Activated naive CD4-positive, alpha-beta T cell treated with anti-CD3 and anti-CD28 coated beads, Interleukin-2, amount 10 ng/mL, durations not matched to agents 7 days and 5 days (primary cell): ENCODE data around the gene EHMT2.
A peak's percentile ranks its signal among the peaks of the same experiment; 100 is the strongest.
"Not testable (repeated sequence)": the region's sequence is repeated elsewhere in the genome, so short reads cannot be mapped to it uniquely, and the experiment has no call there.

Experiments used
- CTCF ChIA-PET: fragments of 350-600 bp; sonication (Branson Sonifier 250); formaldehyde crosslinking; loops from one replicate; lab custom pipeline; 2021; ENCODE audit warnings: antibody characterized with exemption; lab: Charles Lee
- DNase-seq: peaks from one replicate; pipeline ENCODE4 v3.0.0-alpha.2; 2020
- H3K27ac Mint-ChIP-seq: one replicate; pipeline ENCODE4 v1.8.0; 2021; ENCODE audit warnings: mild to moderate bottlenecking, moderate library complexity, mixed read lengths
- H3K27me3 Mint-ChIP-seq: one replicate; pipeline ENCODE4 v1.8.0; 2021; ENCODE audit warnings: mild to moderate bottlenecking, mixed read lengths
- H3K36me3 Mint-ChIP-seq: one replicate; pipeline ENCODE4 v1.8.0; 2021; ENCODE audit warnings: mixed read lengths
- H3K4me1 Mint-ChIP-seq: one replicate; pipeline ENCODE4 v1.8.0; 2021; ENCODE audit warnings: mixed read lengths
- H3K4me3 Mint-ChIP-seq: one replicate; pipeline ENCODE4 v1.8.0; 2021; ENCODE audit warnings: mild to moderate bottlenecking, moderate library complexity, mixed read lengths
- H3K9me3 Mint-ChIP-seq: one replicate; pipeline ENCODE4 v1.8.0; 2021; ENCODE audit warnings: mixed read lengths

Gene EHMT2

GRCh38 chr6:31927863-31928671 lies 30.6 kb upstream of the EHMT2 start:
- CTCF ChIA-PET: no interaction called here
- no peak for DNase-seq
- peaks cover 12% of the 10 kb centered on the region for H3K27me3 Mint-ChIP-seq
- H3K36me3 Mint-ChIP-seq: no peaks in the 10 kb centered on the region
- no peaks in the 10 kb centered on the region for H3K9me3 Mint-ChIP-seq
- no peak overlapping the region for H3K27ac Mint-ChIP-seq
- no peak overlapping the region for H3K4me3 Mint-ChIP-seq
- no peaks in the 10 kb centered on the region for H3K4me1 Mint-ChIP-seq

GRCh38 chr6:31927242-31927862 lies 29.9 kb upstream of the EHMT2 start, which contains the start of gene C2:
C2 (plus strand) TSS chr6:31927717; CDS start chr6:31927753, 36 bp downstream.
- Mint-ChIP-seq H3K27ac (no peak within 1 kb of the TSS), H3K36me3 (no peaks in the 10 kb centered on the region), H3K27me3 (peaks cover 12% of the 10 kb centered on the region), H3K4me3 (no peak within 1 kb of the TSS), H3K4me1 (no peaks in the 10 kb centered on the region), H3K9me3 (no peaks in the 10 kb centered on the region)
- DNase-seq: no peak
- CTCF ChIA-PET: interaction anchor here (0.6 kb wide), 1 partner anchor 8 kb away, joined by 4 read pairs; no protein-coding TSS in a partner anchor

GRCh38 chr6:31922942-31923341 lies 25.4 kb upstream of the EHMT2 start:
- DNase-seq: peak; percentile 53
- no peaks in the 10 kb centered on the region for H3K4me1 Mint-ChIP-seq
- no peaks in the 10 kb centered on the region for H3K9me3 Mint-ChIP-seq
- no peak overlapping the region for H3K4me3 Mint-ChIP-seq
- H3K36me3 Mint-ChIP-seq: no peaks in the 10 kb centered on the region
- no peak overlapping the region for H3K27ac Mint-ChIP-seq
- peaks cover 24% of the 10 kb centered on the region for H3K27me3 Mint-ChIP-seq
- CTCF ChIA-PET: interaction anchor here (0.8 kb wide), 2 partner anchors 239 to 375 kb away, joined by 3 read pairs; no protein-coding TSS in a partner anchor

- Mint-ChIP-seq H3K36me3 (no peaks in the 10 kb centered on the region), H3K9me3 (no peaks in the 10 kb centered on the region)
- CTCF ChIA-PET: interaction anchor here (1.8 kb wide), 1 partner anchor 32 kb away, joined by 7 read pairs; no protein-coding TSS in a partner anchor
Observed at GRCh38 chr6:31920811-31921210, 23.3 kb upstream of the EHMT2 start.

GRCh38 chr6:31919624-31920303 lies 22.3 kb upstream of the EHMT2 start:
- H3K27me3 Mint-ChIP-seq: peaks cover 20% of the 10 kb centered on the region
- no peaks in the 10 kb centered on the region for H3K4me1 Mint-ChIP-seq
- CTCF ChIA-PET: interaction anchor here (1.8 kb wide), 1 partner anchor 33 kb away, joined by 7 read pairs; no protein-coding TSS in a partner anchor

More at GRCh38 chr6:31920811-31921210, 23.3 kb upstream of the EHMT2 start:
- no peaks in the 10 kb centered on the region for H3K4me1 Mint-ChIP-seq
- no peak for DNase-seq
- H3K27me3 Mint-ChIP-seq: peaks cover 22% of the 10 kb centered on the region
- no peak overlapping the region for H3K27ac Mint-ChIP-seq
- H3K4me3 Mint-ChIP-seq: no peak overlapping the region

GRCh38 chr6:31918069-31918720 lies 20.7 kb upstream of the EHMT2 start:
- CTCF ChIA-PET: interaction anchor here (0.7 to 1.5 kb wide), 3 partner anchors 26 to 65 kb away, joined by 3 to 4 read pairs (median 3); no protein-coding TSS in a partner anchor
- Mint-ChIP-seq H3K27me3 (peaks cover 19% of the 10 kb centered on the region), H3K9me3 (no peaks in the 10 kb centered on the region), H3K36me3 (no peaks in the 10 kb centered on the region), H3K27ac (no peak overlapping the region), H3K4me3 (no peak overlapping the region), H3K4me1 (no peaks in the 10 kb centered on the region)
- DNase-seq: no peak

More at GRCh38 chr6:31919624-31920303, 22.3 kb upstream of the EHMT2 start:
- no peaks in the 10 kb centered on the region for H3K36me3 Mint-ChIP-seq
- no peak overlapping the region for H3K27ac Mint-ChIP-seq
- DNase-seq: no peak
- no peak overlapping the region for H3K4me3 Mint-ChIP-seq
- H3K9me3 Mint-ChIP-seq: no peaks in the 10 kb centered on the region

GRCh38 chr6:31915756-31916155 lies 18.3 kb upstream of the EHMT2 start:
- H3K27ac Mint-ChIP-seq: no peak overlapping the region
- no peak overlapping the region for H3K4me3 Mint-ChIP-seq
- CTCF ChIA-PET: no interaction called here
- H3K27me3 Mint-ChIP-seq: peaks cover 12% of the 10 kb centered on the region
- no peaks in the 10 kb centered on the region for H3K36me3 Mint-ChIP-seq
- DNase-seq: no peak
- H3K4me1 Mint-ChIP-seq: peaks cover 2% of the 10 kb centered on the region
- no peaks in the 10 kb centered on the region for H3K9me3 Mint-ChIP-seq

GRCh38 chr6:31915351-31915750 lies 17.9 kb upstream of the EHMT2 start:
- DNase-seq: no peak
- peaks cover 9% of the 10 kb centered on the region for H3K27me3 Mint-ChIP-seq
- CTCF ChIA-PET: no interaction called here
- no peak overlapping the region for H3K27ac Mint-ChIP-seq
- no peaks in the 10 kb centered on the region for H3K36me3 Mint-ChIP-seq
- H3K4me1 Mint-ChIP-seq: peaks cover 2% of the 10 kb centered on the region
- no peaks in the 10 kb centered on the region for H3K9me3 Mint-ChIP-seq
- H3K4me3 Mint-ChIP-seq: no peak overlapping the region

GRCh38 chr6:31911826-31912585 lies 14.5 kb upstream of the EHMT2 start:
- Mint-ChIP-seq H3K4me1 (peaks cover 2% of the 10 kb centered on the region), H3K27ac (no peak overlapping the region), H3K36me3 (no peaks in the 10 kb centered on the region), H3K4me3 (no peak overlapping the region), H3K9me3 (no peaks in the 10 kb centered on the region), H3K27me3 (peaks cover 21% of the 10 kb centered on the region)
- CTCF ChIA-PET: interaction anchor here (1.1 kb wide), 1 partner anchor 10 kb away, joined by 3 read pairs; the partner anchor contains the start of gene ZBTB12
- no peak for DNase-seq

GRCh38 chr6:31909298-31909697 lies 11.8 kb upstream of the EHMT2 start:
- CTCF ChIA-PET, H3K4me1 Mint-ChIP-seq, H3K36me3 Mint-ChIP-seq, DNase-seq, H3K4me3 Mint-ChIP-seq, H3K27ac Mint-ChIP-seq, H3K9me3 Mint-ChIP-seq: not testable (repeated sequence)
- peaks cover 34% of the 10 kb centered on the region for H3K27me3 Mint-ChIP-seq

GRCh38 chr6:31908791-31909190 lies 11.3 kb upstream of the EHMT2 start:
- no peak overlapping the region for H3K27ac Mint-ChIP-seq
- CTCF ChIA-PET: no interaction called here

GRCh38 chr6:31908255-31908654 lies 10.8 kb upstream of the EHMT2 start:
- DNase-seq, H3K36me3 Mint-ChIP-seq, H3K27ac Mint-ChIP-seq, H3K4me3 Mint-ChIP-seq, H3K4me1 Mint-ChIP-seq, H3K9me3 Mint-ChIP-seq, CTCF ChIA-PET: not testable (repeated sequence)
- peaks cover 42% of the 10 kb centered on the region for H3K27me3 Mint-ChIP-seq

More at GRCh38 chr6:31908791-31909190, 11.3 kb upstream of the EHMT2 start:
- Mint-ChIP-seq H3K4me1 (peaks cover 2% of the 10 kb centered on the region), H3K36me3 (no peaks in the 10 kb centered on the region), H3K9me3 (no peaks in the 10 kb centered on the region), H3K4me3 (no peak overlapping the region), H3K27me3 (peaks cover 37% of the 10 kb centered on the region)
- DNase-seq: no peak

- no peaks in the 10 kb centered on the region for H3K9me3 Mint-ChIP-seq
- no peak overlapping the region for H3K4me3 Mint-ChIP-seq
- no peaks in the 10 kb centered on the region for H3K36me3 Mint-ChIP-seq
- DNase-seq: no peak
- H3K27ac Mint-ChIP-seq: no peak overlapping the region
- H3K4me1 Mint-ChIP-seq: peaks cover 9% of the 10 kb centered on the region
- CTCF ChIA-PET: no interaction called here
- H3K27me3 Mint-ChIP-seq: peaks cover 52% of the 10 kb centered on the region
Observed at GRCh38 chr6:31907158-31907813, 9.8 kb upstream of the EHMT2 start.
